Activated T-helper 1 cell treated with anti-CD3 and anti-CD28 coated beads, Interleukin-2, amount 50 U/mL, for 16 hours (primary cell): ENCODE data around the gene IQSEC2.
A peak's percentile ranks its signal among the peaks of the same experiment; 100 is the strongest.

Source experiments
- DNase-seq, 2 donors: peaks; one replicate each; pipeline ENCODE4 v3.0.0-alpha.2; 2020; ENCODE audit warnings: low read depth in 1 of 2, low spot score in 1 of 2

IQSEC2 gene

GRCh38 chrX:53281321-53281822 lies at the start of gene IQSEC2:
TSS of gene IQSEC2 (minus strand) at chrX:53281584.
- DNase-seq, result no peak

- no peak for DNase-seq
Observed at GRCh38 chrX:53330331-53330730, 48.9 kb upstream of the IQSEC2 start.

- DNase-seq, result no peak
Observed at GRCh38 chrX:53324803-53325202, 43.4 kb upstream of the IQSEC2 start.

- no peak for DNase-seq
Observed at GRCh38 chrX:53324085-53324484, 42.7 kb upstream of the IQSEC2 start.

- DNase-seq, result no peak
Observed at GRCh38 chrX:53323196-53323595, 41.8 kb upstream of the IQSEC2 start.

GRCh38 chrX:53321943-53322497 lies 40.6 kb upstream of the IQSEC2 start:
- DNase-seq, result no peak

- DNase-seq, result no peak
Observed at GRCh38 chrX:53321230-53321942, 40.0 kb upstream of the IQSEC2 start.

- DNase-seq, result no peak
Observed at GRCh38 chrX:53320543-53321229, 39.3 kb upstream of the IQSEC2 start.

- no peak for DNase-seq
Observed at GRCh38 chrX:53319614-53320542, 38.5 kb upstream of the IQSEC2 start.

GRCh38 chrX:53318766-53319353 lies 37.5 kb upstream of the IQSEC2 start:
- no peak for DNase-seq

GRCh38 chrX:53317365-53318069 lies 36.1 kb upstream of the IQSEC2 start:
- DNase-seq, result peak; percentile 37 to 58

GRCh38 chrX:53316860-53317237 lies 35.5 kb upstream of the IQSEC2 start:
- DNase-seq, result no peak

GRCh38 chrX:53316111-53316859 lies 34.9 kb upstream of the IQSEC2 start:
- no peak for DNase-seq

- no peak for DNase-seq
Observed at GRCh38 chrX:53313728-53314105, 32.3 kb upstream of the IQSEC2 start.

GRCh38 chrX:53312946-53313727 lies 31.8 kb upstream of the IQSEC2 start:
- DNase-seq, result peak; percentile 26 to 46

- no peak for DNase-seq
Observed at GRCh38 chrX:53309837-53310236, 28.5 kb upstream of the IQSEC2 start.

- DNase-seq, result no peak
Observed at GRCh38 chrX:53308836-53309235, 27.5 kb upstream of the IQSEC2 start.

- no peak for DNase-seq
Observed at GRCh38 chrX:53305996-53306937, 24.9 kb upstream of the IQSEC2 start.
